HepG2 (cell line): ENCODE results near the gene PPP1R1B. TPM values are rescaled to one million over a fixed set of nuclear protein-coding genes. Genes with fewer than 3 reads are reported as not detected.

Source experiments
- ATAC-seq: fragments of 200-7000 bp; cut with Tn5 transposase; 3 replicates; pipeline ENCODE4 v1.9.1; 2020; ENCODE audit warnings: mild to moderate bottlenecking, moderate library complexity
- BruUV-seq: library from RNA; stranded (reverse); fragments of 400-500 nt; replicated peaks from 2 replicates; lab custom pipeline; 2021; lab: Mats Ljungman, UMichigan
- CTCF ChIA-PET: fragments of 300-600 bp; formaldehyde crosslinking; extraction: SDS; loops from one replicate; lab custom pipeline; 2021; ENCODE audit warnings: low total read pairs, inconsistent platforms, low intra/inter-chr PET ratio; lab: Yijun Ruan, JAX
- POLR2A ChIA-PET: fragments of 350-600 bp; sonication (Branson Sonifier 250); formaldehyde crosslinking; loops from one replicate; lab custom pipeline; 2020; ENCODE audit warnings: antibody characterized with exemption, inconsistent platforms; lab: Yijun Ruan, JAX
- DNase-seq: peaks from one replicate; pipeline ENCODE4 v3.0.0-alpha.2; 2015; ENCODE audit warnings: low spot score
- FAIRE-seq: peaks from 3 replicates; lab custom pipeline; 2011; peaks lifted over from hg19 to GRCh38; lab: Jason Lieb, UNC
- H2AFZ ChIP-seq: one replicate; pipeline ENCODE4 v1.6.1; 2011; ENCODE audit warnings: low read length, inconsistent platforms
- H3K27ac ChIP-seq: fragments of 300-600 bp; 3 replicates; pipeline ENCODE4 v1.8.0; 2011; ENCODE audit warnings: mixed run types, mild to moderate bottlenecking, mixed read lengths, low read length, inconsistent platforms; ENCODE audit not compliant: insufficient read depth; ENCODE audit errors: extremely low read length
- H3K27me3 ChIP-seq, 2 experiments: fragments of 200-600 bp in 1 of 2; 2 replicates in 1 of 2; 3 replicates in 1 of 2; pipeline versions ENCODE4 v1.6.0 to v1.8.0; 2011; ENCODE audit warnings: low read length in 2 of 2, mild to moderate bottlenecking in 2 of 2, moderate library complexity in 2 of 2, inconsistent platforms in 1 of 2; ENCODE audit not compliant: insufficient read depth in 2 of 2, control insufficient read depth in 1 of 2
- H3K36me3 ChIP-seq, 2 experiments: fragments of 200-600 bp in 1 of 2; replicated peaks in 1 of 2; 2 replicates in 1 of 2; 3 replicates in 1 of 2; pipeline versions ENCODE4 v1.5.1 to v1.8.0; 2011; ENCODE audit warnings: low read length in 2 of 2, inconsistent platforms in 1 of 2; ENCODE audit not compliant: insufficient read depth in 2 of 2, control insufficient read depth in 1 of 2
- H3K4me1 ChIP-seq: 2 replicates; pipeline ENCODE4 v1.5.1; 2012; ENCODE audit warnings: low read length, inconsistent platforms; ENCODE audit not compliant: insufficient read depth
- H3K4me2 ChIP-seq: 2 replicates; pipeline ENCODE4 v1.6.0; 2011; ENCODE audit warnings: low read depth, low read length, inconsistent platforms
- H3K4me3 ChIP-seq, 3 experiments: fragments of 200-600 bp in 1 of 3; sonication (generic), shearing (Covaris generic) in 1 of 3; replicated peaks in 1 of 3; 2 replicates each; pipeline ENCODE4 v1.5.1; 2011 to 2016; ENCODE audit warnings: low read length in 3 of 3, inconsistent platforms in 2 of 3, low read depth in 2 of 3, mild to moderate bottlenecking in 2 of 3, control low read depth in 1 of 3, mixed read lengths in 1 of 3; ENCODE audit not compliant: insufficient read depth in 1 of 3
- H3K79me2 ChIP-seq: one replicate; pipeline ENCODE4 v1.6.1; 2011; ENCODE audit warnings: low read length, inconsistent platforms; ENCODE audit not compliant: insufficient read depth
- H3K9ac ChIP-seq: 2 replicates; pipeline ENCODE4 v1.6.0; 2011; ENCODE audit warnings: mild to moderate bottlenecking, low read depth, low read length, inconsistent platforms; ENCODE audit not compliant: insufficient read depth
- H3K9me3 ChIP-seq: 2 replicates; pipeline ENCODE4 v1.5.1; 2012; ENCODE audit warnings: mild to moderate bottlenecking, low read length
- H4K20me1 ChIP-seq: 2 replicates; pipeline ENCODE4 v1.6.0; 2011; ENCODE audit warnings: inconsistent platforms, mild to moderate bottlenecking, low read length, moderate library complexity; ENCODE audit not compliant: insufficient read depth
- ASH2L ChIP-seq: fragments of 300-600, 200-600 bp; sonication (generic); IDR thresholded peaks from 2 replicates; pipeline ENCODE4 v1.7.0; 2017; ENCODE audit warnings: low read depth, mild to moderate bottlenecking, moderate library complexity, mixed read lengths, low read length; ENCODE audit not compliant: insufficient read length
- ATAD3A ChIP-seq: sonication (generic); formaldehyde crosslinking; IDR thresholded peaks from 2 replicates; pipeline ENCODE4 v1.4.0; 2020; ENCODE audit warnings: missing genetic modification reagents
- ESRRA ChIP-seq: sonication (generic); formaldehyde crosslinking; IDR thresholded peaks from 2 replicates; pipeline ENCODE4 v1.5.1; 2020; ENCODE audit warnings: mild to moderate bottlenecking, low read depth, missing genetic modification reagents
- FOSL2 ChIP-seq: sonication (generic); formaldehyde crosslinking; IDR thresholded peaks from 2 replicates; pipeline ENCODE4 v1.4.0; 2020; ENCODE audit warnings: missing genetic modification reagents
- FOXJ3 ChIP-seq: sonication (generic); formaldehyde crosslinking; IDR thresholded peaks from 2 replicates; pipeline ENCODE4 v1.4.0; 2020; ENCODE audit warnings: missing genetic modification reagents, mild to moderate bottlenecking, borderline replicate concordance
- GPN1 ChIP-seq: sonication (generic); formaldehyde crosslinking; IDR thresholded peaks from 2 replicates; pipeline ENCODE4 v1.5.1; 2020; ENCODE audit warnings: missing genetic modification reagents, borderline replicate concordance
- MAX ChIP-seq: IDR thresholded peaks from 2 replicates; pipeline ENCODE4 v1.6.1; 2012; ENCODE audit warnings: inconsistent platforms
- MEIS2 ChIP-seq: sonication (generic); formaldehyde crosslinking; IDR thresholded peaks from 2 replicates; pipeline ENCODE4 v1.9.0; 2021; ENCODE audit warnings: mild to moderate bottlenecking, missing genetic modification reagents
- MLXIP ChIP-seq: sonication (generic); formaldehyde crosslinking; IDR thresholded peaks from 2 replicates; pipeline ENCODE4 v1.9.0; 2021; ENCODE audit warnings: missing genetic modification reagents, borderline replicate concordance
- MTA1 ChIP-seq: sonication (generic); formaldehyde crosslinking; IDR thresholded peaks from 2 replicates; pipeline ENCODE4 v1.4.0; 2020; ENCODE audit warnings: missing genetic modification reagents, mild to moderate bottlenecking, borderline replicate concordance
- NKX3-1 ChIP-seq: sonication (generic); formaldehyde crosslinking; IDR thresholded peaks from 2 replicates; pipeline ENCODE4 v1.5.0; 2020; ENCODE audit warnings: missing genetic modification reagents
- SATB2 ChIP-seq: sonication (generic); formaldehyde crosslinking; IDR thresholded peaks from 2 replicates; pipeline ENCODE4 v1.5.0; 2020; ENCODE audit warnings: missing genetic modification reagents
- SNAPC2 ChIP-seq: sonication (generic); formaldehyde crosslinking; IDR thresholded peaks from 2 replicates; pipeline ENCODE4 v1.8.1; 2022; ENCODE audit warnings: mild to moderate bottlenecking, missing genetic modification reagents
- THAP8 ChIP-seq: sonication (generic); formaldehyde crosslinking; IDR thresholded peaks from 2 replicates; pipeline ENCODE4 v1.5.1; 2020; ENCODE audit warnings: missing genetic modification reagents, mild to moderate bottlenecking, borderline replicate concordance
- UBTF ChIP-seq: sonication (generic); formaldehyde crosslinking; IDR thresholded peaks from 2 replicates; pipeline ENCODE4 v1.4.0; 2020; ENCODE audit warnings: mild to moderate bottlenecking, missing genetic modification reagents
- ZKSCAN1 ChIP-seq: fragments of 150-350 bp; IDR thresholded peaks from 2 replicates; pipeline ENCODE4 v1.6.1; 2014; ENCODE audit warnings: low read length
- ZNF205 ChIP-seq: IDR thresholded peaks from 2 replicates; pipeline ENCODE4 v1.6.1; 2018; ENCODE audit warnings: missing biosample characterization, missing genetic modification reagents
- ZNF598 ChIP-seq: sonication (generic); formaldehyde crosslinking; IDR thresholded peaks from 2 replicates; pipeline ENCODE4 v1.5.1; 2020; ENCODE audit warnings: mild to moderate bottlenecking, missing genetic modification reagents, borderline replicate concordance
- ZNF605 ChIP-seq: sonication (generic); formaldehyde crosslinking; IDR thresholded peaks from 2 replicates; pipeline ENCODE4 v1.8.0; 2022; ENCODE audit warnings: mild to moderate bottlenecking, missing genetic modification reagents
- ZSCAN21 ChIP-seq: sonication (generic); formaldehyde crosslinking; IDR thresholded peaks from 2 replicates; pipeline ENCODE4 v1.8.0; 2022; ENCODE audit warnings: mild to moderate bottlenecking, missing genetic modification reagents, moderate library complexity, borderline replicate concordance
- whole genome bisulfite sequencing: methylation state at CpG from one replicate; pipeline ENCODE4 v1.1.6; 2017; ENCODE audit warnings: low lambda C conversion rate; 5-methylcytosine and 5-hydroxymethylcytosine counted together
- in situ Hi-C: cut with HindIII; loops from 2 replicates; pipeline ENCODE4 v1.10.0; 2017; ENCODE audit warnings: low pct_unique_long_range_greater_than_20kb; ENCODE audit not compliant: extremely low pct_ligation_motif_present
- intact Hi-C: fragments of 100-400 bp; cut with micrococcal nuclease; formaldehyde crosslinking; loops from one replicate; pipeline ENCODE4 v1.10.0; 2022; ENCODE audit not compliant: unreplicated experiment
- polyA plus RNA-seq, 8 experiments: library from polyadenylated mRNA; depleted of rRNA in 3 of 8; stranded (reverse) in 7 of 8; unstranded in 1 of 8; fragments of >200 nt; fragmentation: Illumina TruSeq in 4 of 8; extraction: Trizol in 4 of 8; gene quantifications; 2 replicates each; pipeline versions ENCODE4 v1.2.1 to v1.2.3, GENCODE V29; 2011 to 2016; ENCODE audit warnings: low read depth in 4 of 8, missing spikeins in 1 of 8, mixed read lengths in 1 of 8; ENCODE audit not compliant: insufficient read depth in 1 of 8
- total RNA-seq, 5 experiments: library from RNA; depleted of rRNA; stranded (reverse); fragments of >200 nt; fragmentation: Illumina TruSeq; extraction: Trizol; gene quantifications; 2 replicates each; pipeline ENCODE4 v1.2.3, GENCODE V29; 2016; ENCODE audit warnings: low read depth in 1 of 5

Gene PPP1R1B
- total and polyA plus RNA-seq, 2 of the 13 experiments (the other 11 are each of a cell fraction or from before 2014, with no cell fraction given): 0.08 TPM; not detected in 1

GRCh38 chr17:39636587-39636926, 9.8 kb downstream of the PPP1R1B start:
- peaks cover 37% of the 10 kb centered on the region for H3K79me2 ChIP-seq
- POLR2A ChIA-PET: interaction anchor here (0.8 to 2.6 kb wide), 3 partner anchors 13 to 64 kb away, joined by 3 to 7 read pairs (median 3); partner anchors contain the start of gene ERBB2
- no peaks in the 10 kb centered on the region; a peak in 1 of 5 replicates for H3K36me3 ChIP-seq
- FAIRE-seq: no peak
- peak overlapping the region; percentile 99 for H3K4me2 ChIP-seq
- H4K20me1 ChIP-seq: 0 out of 2 replicates have a peak, but pooled peaks cover 3% of the 10 kb centered on the region
- in situ Hi-C loops: no loop called here
- peak overlapping the region; percentile 80 for H3K27ac ChIP-seq
- DNase-seq: no peak
- no peak for ATAC-seq
- BruUV-seq: TSS peak; percentile 91
- peak overlapping the region; percentile 87 to 94 (median 88) for H3K4me3 ChIP-seq
- WGBS: 11% methylated on average over 6 of the region's 6 CpGs
- CTCF ChIA-PET: interaction anchor here (1.5 to 5.6 kb wide), 2 partner anchors 14 to 118 kb away, joined by 5 to 70 read pairs; no protein-coding TSS in a partner anchor
- peaks cover 83% of the 10 kb centered on the region for H3K4me1 ChIP-seq
- intact Hi-C loops: no loop called here
- H3K9me3 ChIP-seq: no peaks in the 10 kb centered on the region
- peak overlapping the region; percentile 75 for H2AFZ ChIP-seq
- peaks cover 3 to 21% of the 10 kb centered on the region in 2 experiments; a peak in 3 of 5 replicates for H3K27me3 ChIP-seq
- peak overlapping the region; percentile 89 for H3K9ac ChIP-seq
- TF ChIP-seq THAP8 (CRISPR knock-in tag) (0 out of 2 replicates have a peak, but pooled peaks have one; percentile 84), ZKSCAN1 (no peak), SNAPC2 (CRISPR knock-in tag) (0 out of 2 replicates have a peak, but pooled peaks have one; percentile 31), NKX3-1 (CRISPR knock-in tag) (0 out of 2 replicates have a peak, but pooled peaks have one; percentile 22), FOSL2 (CRISPR knock-in tag) (no peak), ESRRA (no peak), MTA1 (CRISPR knock-in tag) (no peak), GPN1 (no peak), ZNF605 (CRISPR knock-in tag) (0 out of 2 replicates have a peak, but pooled peaks have one; percentile 7), ZNF205 (CRISPR knock-in tag) (no peak), MLXIP (CRISPR knock-in tag) (no peak), SATB2 (CRISPR knock-in tag) (no peak), MAX (no peak), ZSCAN21 (CRISPR knock-in tag) (no peak), ASH2L (no peak), ZNF598 (CRISPR knock-in tag) (0 out of 2 replicates have a peak, but pooled peaks have one; percentile 16), ATAD3A (CRISPR knock-in tag) (no peak), FOXJ3 (0 out of 2 replicates have a peak, but pooled peaks have one; percentile 1), UBTF (CRISPR knock-in tag) (no peak), MEIS2 (CRISPR knock-in tag) (no peak)
